Measurements from ENCODE around the gene ATP1A3.

ATP1A3 gene

GRCh38 chr19:41981724-41982123, 12.3 kb downstream of the ATP1A3 start:
- no peaks in the 10 kb centered on the region for H3K4me1 ChIP-seq (ENCODE audit: low read length)
- TF ChIP-seq EZH2phosphoT487 (IDR thresholded peaks at IDR 0.05; ENCODE audit: low read length): no peak
- no peak for TF ChIP-seq EZH2 (optimal IDR thresholded peaks at IDR 0.05; ENCODE audit: low read depth, low read length)
- no peak for TF ChIP-seq CTCF (IDR thresholded peaks at IDR 0.05; ENCODE audit: low read length)
- no peak overlapping the region for H3K9ac ChIP-seq (ENCODE audit: low read length)
- DNase-seq: no peak
- no peaks in the 10 kb centered on the region for H3F3A ChIP-seq (ENCODE audit: insufficient read depth, low read length)
- no peak overlapping the region for H3K27ac ChIP-seq (ENCODE audit: low read length)
- no peak overlapping the region for H3K4me3 ChIP-seq (ENCODE audit: low read length)
- H3K27me3 ChIP-seq (replicated peaks; ENCODE audit: insufficient read depth, low read length): peaks cover 86% of the 10 kb centered on the region
- H3K9me3 ChIP-seq (replicated peaks; ENCODE audit: insufficient read depth, low read length): no peaks in the 10 kb centered on the region
- no peaks in the 10 kb centered on the region for H3K9me2 ChIP-seq (replicated peaks; ENCODE audit: insufficient read depth, low read length)
- no peaks in the 10 kb centered on the region for H4K20me1 ChIP-seq (ENCODE audit: insufficient read depth, low read length)
- no peak overlapping the region for H2AFZ ChIP-seq (ENCODE audit: low read length)
- H3K79me2 ChIP-seq (ENCODE audit: low read length): no peaks in the 10 kb centered on the region
- no peaks in the 10 kb centered on the region for H3K36me3 ChIP-seq (replicated peaks; ENCODE audit: insufficient read depth, low read length)
- H3K4me2 ChIP-seq (ENCODE audit: low read depth, low read length): no peak overlapping the region

DNA sequence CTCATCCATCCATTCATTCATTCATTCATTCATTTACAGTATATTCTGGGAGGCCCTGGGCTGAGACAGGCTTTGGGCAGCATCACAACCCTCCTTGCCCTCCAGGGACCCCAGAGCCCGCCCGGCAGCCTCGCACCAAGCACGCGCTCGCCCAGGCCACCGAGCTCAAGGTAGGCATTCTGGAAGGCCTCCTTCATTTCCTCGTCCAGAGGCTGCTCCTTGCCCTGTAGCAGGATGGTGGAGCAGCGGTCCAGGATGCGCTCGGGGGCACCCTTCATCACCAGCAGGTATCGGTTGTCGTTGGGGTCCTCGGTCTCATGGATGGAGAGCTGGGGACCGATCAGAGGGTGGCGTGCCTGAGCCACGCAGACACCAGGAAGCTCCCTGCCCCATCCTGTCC, 15.6 kb downstream of the ATP1A3 start:
- no peak overlapping the region for H3K4me3 ChIP-seq (ENCODE audit: low read length)
- H3K79me2 ChIP-seq (ENCODE audit: low read length): no peaks in the 10 kb centered on the region
- no peaks in the 10 kb centered on the region for H3K9me2 ChIP-seq (replicated peaks; ENCODE audit: insufficient read depth, low read length)
- TF ChIP-seq EZH2 (optimal IDR thresholded peaks at IDR 0.05; ENCODE audit: low read depth, low read length) (no peak), EZH2phosphoT487 (IDR thresholded peaks at IDR 0.05; ENCODE audit: low read length) (no peak)
- no peaks in the 10 kb centered on the region for H4K20me1 ChIP-seq (ENCODE audit: insufficient read depth, low read length)
- H3K4me1 ChIP-seq (ENCODE audit: low read length): no peaks in the 10 kb centered on the region
- H3K27me3 ChIP-seq (replicated peaks; ENCODE audit: insufficient read depth, low read length): peaks cover 93% of the 10 kb centered on the region
- H3F3A ChIP-seq (ENCODE audit: insufficient read depth, low read length): no peaks in the 10 kb centered on the region
- no peak overlapping the region for H3K4me2 ChIP-seq (ENCODE audit: low read depth, low read length)
- H2AFZ ChIP-seq (ENCODE audit: low read length): no peak overlapping the region
- H3K9ac ChIP-seq (ENCODE audit: low read length): no peak overlapping the region
- DNase-seq: no peak
- no peak overlapping the region for H3K27ac ChIP-seq (ENCODE audit: low read length)
- H3K36me3 ChIP-seq (replicated peaks; ENCODE audit: insufficient read depth, low read length): no peaks in the 10 kb centered on the region
- H3K9me3 ChIP-seq (replicated peaks; ENCODE audit: insufficient read depth, low read length): no peaks in the 10 kb centered on the region

GRCh38 chr19:41977916-41978315, 16.1 kb downstream of the ATP1A3 start:
- Histone ChIP-seq H2AFZ (ENCODE audit: low read length) (no peak overlapping the region), H3K4me2 (ENCODE audit: low read depth, low read length) (no peak overlapping the region), H3K9ac (ENCODE audit: low read length) (no peak overlapping the region), H3K4me3 (ENCODE audit: low read length) (no peak overlapping the region), H4K20me1 (ENCODE audit: insufficient read depth, low read length) (no peaks in the 10 kb centered on the region), H3K9me2 (replicated peaks; ENCODE audit: insufficient read depth, low read length) (no peaks in the 10 kb centered on the region), H3K79me2 (ENCODE audit: low read length) (no peaks in the 10 kb centered on the region), H3K36me3 (replicated peaks; ENCODE audit: insufficient read depth, low read length) (no peaks in the 10 kb centered on the region), H3K27ac (ENCODE audit: low read length) (no peak overlapping the region), H3K4me1 (ENCODE audit: low read length) (no peaks in the 10 kb centered on the region), H3K9me3 (replicated peaks; ENCODE audit: insufficient read depth, low read length) (no peaks in the 10 kb centered on the region), H3F3A (ENCODE audit: insufficient read depth, low read length) (no peaks in the 10 kb centered on the region), H3K27me3 (replicated peaks; ENCODE audit: insufficient read depth, low read length) (peaks cover 95% of the 10 kb centered on the region)
- TF ChIP-seq EZH2phosphoT487 (IDR thresholded peaks at IDR 0.05; ENCODE audit: low read length) (no peak), EZH2 (optimal IDR thresholded peaks at IDR 0.05; ENCODE audit: low read depth, low read length) (no peak), CTCF (IDR thresholded peaks at IDR 0.05; ENCODE audit: low read length) (no peak)
- DNase-seq: no peak

DNA sequence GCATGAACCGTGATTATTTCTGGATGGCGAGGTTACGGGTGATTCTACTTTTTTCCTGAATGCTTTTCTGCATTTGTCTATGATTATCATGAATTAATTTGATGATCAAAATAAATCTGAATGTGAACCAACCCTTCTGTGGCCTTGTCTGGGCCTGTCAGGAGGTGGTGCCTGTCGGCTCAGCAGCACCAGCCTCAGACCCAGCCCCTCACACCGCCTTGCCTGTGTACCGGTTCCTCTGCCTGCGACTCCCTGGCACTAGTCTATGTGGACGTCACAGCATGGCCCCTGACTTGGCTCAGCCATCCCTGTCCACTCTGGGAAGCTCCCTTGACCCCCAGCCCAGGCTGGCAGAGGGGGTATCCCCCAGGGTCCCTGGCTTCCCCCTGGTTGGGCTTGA, 19.4 kb downstream of the ATP1A3 start:
- Histone ChIP-seq H3K27me3 (replicated peaks; ENCODE audit: insufficient read depth, low read length) (peaks cover 92% of the 10 kb centered on the region), H3K9ac (ENCODE audit: low read length) (no peak overlapping the region), H3K79me2 (ENCODE audit: low read length) (no peaks in the 10 kb centered on the region), H3K4me2 (ENCODE audit: low read depth, low read length) (no peak overlapping the region), H3K36me3 (replicated peaks; ENCODE audit: insufficient read depth, low read length) (no peaks in the 10 kb centered on the region), H3F3A (ENCODE audit: insufficient read depth, low read length) (no peaks in the 10 kb centered on the region), H3K27ac (ENCODE audit: low read length) (no peak overlapping the region), H3K4me3 (ENCODE audit: low read length) (no peak overlapping the region), H3K9me2 (replicated peaks; ENCODE audit: insufficient read depth, low read length) (no peaks in the 10 kb centered on the region), H3K4me1 (ENCODE audit: low read length) (no peaks in the 10 kb centered on the region), H3K9me3 (replicated peaks; ENCODE audit: insufficient read depth, low read length) (no peaks in the 10 kb centered on the region), H2AFZ (ENCODE audit: low read length) (no peak overlapping the region), H4K20me1 (ENCODE audit: insufficient read depth, low read length) (no peaks in the 10 kb centered on the region)
- DNase-seq: no peak
- no peak for TF ChIP-seq EZH2phosphoT487 (IDR thresholded peaks at IDR 0.05; ENCODE audit: low read length)
- TF ChIP-seq CTCF (IDR thresholded peaks at IDR 0.05; ENCODE audit: low read length): no peak
- TF ChIP-seq EZH2 (optimal IDR thresholded peaks at IDR 0.05; ENCODE audit: low read depth, low read length): no peak
